G401 (cell line): ENCODE results near the gene LIM2. TPM values are rescaled to one million over a fixed set of nuclear protein-coding genes. Genes with fewer than 3 reads are reported as not detected.
"Not testable (repeated sequence)": the region's sequence is repeated elsewhere in the genome, so short reads cannot be mapped to it uniquely, and the experiment has no call there.

Source experiments
- DNase-seq: peaks from one replicate; pipeline ENCODE4 v3.0.0-alpha.2; 2015; ENCODE audit warnings: low spot score
- in situ Hi-C: cut with HindIII; loops from 2 replicates; pipeline ENCODE4 v1.10.0; 2016; ENCODE audit warnings: low sequenced_read_pairs, mixed read lengths
- total RNA-seq: library from RNA; depleted of rRNA; stranded (reverse); fragments of >200 nt; shearing (Covaris generic); gene quantifications from 2 replicates; pipeline ENCODE4 v1.2.3, GENCODE V29; 2014

The LIM2 gene
- total RNA-seq, 1 experiment from 2014 or later: not detected

GRCh38 chr19:51398096-51398704, 10.4 kb upstream of the LIM2 start:
- in situ Hi-C loops: no loop called here
- DNase-seq: peak; percentile 54

DNA sequence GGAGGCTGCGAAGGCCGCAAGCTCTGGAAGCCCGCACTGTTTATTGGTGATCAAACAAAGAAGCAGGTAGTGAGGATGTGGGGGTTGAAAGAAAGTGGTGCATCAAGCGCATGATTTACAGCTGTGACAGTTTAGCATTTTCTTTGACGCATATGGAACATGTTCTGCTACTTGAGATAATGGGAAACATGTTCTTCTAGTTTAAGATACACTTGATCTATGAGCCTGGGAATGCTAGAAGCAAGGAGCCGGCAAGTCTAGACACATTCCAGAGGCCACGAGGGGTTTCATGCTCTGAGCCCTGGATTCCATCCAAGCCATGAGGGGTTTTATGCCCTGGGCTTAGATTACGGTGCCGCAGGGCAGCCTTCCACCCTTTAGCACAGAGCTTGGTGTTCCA, 9.7 kb upstream of the LIM2 start:
- in situ Hi-C loops, DNase-seq: not testable (repeated sequence)

DNA sequence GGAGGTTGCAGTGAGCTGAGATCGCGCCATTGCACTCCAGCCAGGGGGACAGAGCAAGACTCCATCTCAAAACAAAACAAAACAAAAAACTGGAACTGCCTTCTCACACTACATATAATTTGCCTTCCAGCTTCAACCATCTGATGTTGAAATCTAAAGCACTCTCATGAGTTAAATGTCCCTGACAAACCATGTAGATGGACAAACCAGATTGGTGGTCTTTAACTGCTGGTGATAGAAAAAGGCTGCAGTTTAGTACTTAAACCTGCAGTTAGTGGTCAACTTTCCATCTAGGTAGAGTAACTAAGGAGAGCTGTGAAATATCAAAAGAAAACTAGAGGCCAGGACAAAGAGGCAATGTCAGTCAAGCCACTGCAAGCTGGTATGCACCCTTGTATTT, 8.4 kb upstream of the LIM2 start:
- no peak for DNase-seq

GRCh38 chr19:51394050-51394836, 6.5 kb upstream of the LIM2 start:
- in situ Hi-C loops: no loop called here
- DNase-seq: peak; percentile 99

More for the DNA sequence above, 8.4 kb upstream of the LIM2 start:
- in situ Hi-C loops: no loop called here

DNA sequence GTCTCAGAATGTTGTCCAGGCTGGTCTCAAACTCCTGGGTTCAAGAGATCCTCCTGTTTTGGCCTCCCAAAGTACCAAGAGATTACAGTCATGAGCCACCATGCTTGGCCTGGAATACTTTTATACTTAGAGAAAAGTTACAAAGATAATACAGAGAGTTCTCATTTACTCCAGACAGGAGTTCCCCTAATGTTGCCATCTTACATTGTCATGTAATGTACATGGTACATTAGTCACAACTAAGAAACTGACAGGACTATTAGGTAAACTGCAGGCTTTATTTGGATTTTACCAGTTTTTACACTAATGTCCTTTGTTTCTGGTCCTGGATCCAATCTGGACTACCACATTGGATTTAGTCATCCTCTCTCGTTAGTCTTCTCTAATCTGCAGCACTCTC, 4.9 kb upstream of the LIM2 start:
- in situ Hi-C loops: no loop called here
- DNase-seq: no peak

- no peak for DNase-seq
- in situ Hi-C loops: no loop called here
Measured at GRCh38 chr19:51391073-51391611, 3.4 kb upstream of the LIM2 start.

DNA sequence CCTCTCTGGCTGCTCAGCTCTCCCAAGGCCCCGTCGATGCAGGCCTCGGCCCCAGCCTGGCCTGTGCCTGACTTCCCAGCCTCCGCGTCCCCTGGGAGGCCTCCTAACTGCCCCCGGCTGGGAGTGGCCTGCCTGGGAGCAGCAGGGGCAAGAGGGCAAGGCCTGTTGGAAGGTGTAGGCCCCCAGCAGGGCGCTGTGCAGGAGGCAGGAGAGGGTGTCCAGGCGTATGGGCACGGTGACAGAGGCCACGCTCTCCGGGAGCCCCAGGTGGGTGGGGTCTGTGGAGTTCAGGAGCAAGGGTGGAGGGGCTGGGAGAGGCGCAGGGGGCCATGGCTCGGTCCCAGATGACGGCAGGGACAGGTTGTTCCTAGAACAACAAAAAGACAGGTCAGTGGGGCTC, 1.4 kb upstream of the LIM2 start:
- in situ Hi-C loops: no loop called here
- DNase-seq: no peak

- no peak for DNase-seq
- in situ Hi-C loops: no loop called here
Measured at GRCh38 chr19:51386882-51387520, 773 bp downstream of the LIM2 start.

DNA sequence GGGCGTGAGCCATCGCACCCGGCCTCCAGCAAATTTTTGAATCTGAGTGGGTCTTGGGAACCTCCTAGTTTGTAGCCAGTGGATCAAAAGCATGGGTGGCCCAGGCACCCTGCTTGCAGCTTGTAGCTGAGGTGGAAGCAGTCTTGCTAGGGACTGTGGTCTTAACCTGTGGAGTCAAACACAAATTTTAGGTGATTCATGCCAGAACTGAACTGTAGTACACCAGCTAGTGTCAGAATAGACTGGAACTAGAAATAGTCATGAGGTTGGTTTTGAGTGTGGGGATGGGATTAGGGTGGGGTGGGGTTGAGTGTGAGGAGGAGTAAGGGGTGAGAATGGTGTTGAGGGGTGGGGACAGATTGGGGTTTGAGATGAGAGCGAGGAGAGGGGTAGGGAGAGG, 5.8 kb downstream of the LIM2 start:
- no peak for DNase-seq
- in situ Hi-C loops: no loop called here

GRCh38 chr19:51380379-51380778, 7.4 kb downstream of the LIM2 start:
- in situ Hi-C loops: no loop called here
- DNase-seq: no peak

- in situ Hi-C loops: no loop called here
- DNase-seq: no peak
Measured at GRCh38 chr19:51377422-51377821, 10.4 kb downstream of the LIM2 start.

- DNase-seq: no peak
- in situ Hi-C loops: no loop called here
Measured at GRCh38 chr19:51375504-51376221, 12.1 kb downstream of the LIM2 start.

DNA sequence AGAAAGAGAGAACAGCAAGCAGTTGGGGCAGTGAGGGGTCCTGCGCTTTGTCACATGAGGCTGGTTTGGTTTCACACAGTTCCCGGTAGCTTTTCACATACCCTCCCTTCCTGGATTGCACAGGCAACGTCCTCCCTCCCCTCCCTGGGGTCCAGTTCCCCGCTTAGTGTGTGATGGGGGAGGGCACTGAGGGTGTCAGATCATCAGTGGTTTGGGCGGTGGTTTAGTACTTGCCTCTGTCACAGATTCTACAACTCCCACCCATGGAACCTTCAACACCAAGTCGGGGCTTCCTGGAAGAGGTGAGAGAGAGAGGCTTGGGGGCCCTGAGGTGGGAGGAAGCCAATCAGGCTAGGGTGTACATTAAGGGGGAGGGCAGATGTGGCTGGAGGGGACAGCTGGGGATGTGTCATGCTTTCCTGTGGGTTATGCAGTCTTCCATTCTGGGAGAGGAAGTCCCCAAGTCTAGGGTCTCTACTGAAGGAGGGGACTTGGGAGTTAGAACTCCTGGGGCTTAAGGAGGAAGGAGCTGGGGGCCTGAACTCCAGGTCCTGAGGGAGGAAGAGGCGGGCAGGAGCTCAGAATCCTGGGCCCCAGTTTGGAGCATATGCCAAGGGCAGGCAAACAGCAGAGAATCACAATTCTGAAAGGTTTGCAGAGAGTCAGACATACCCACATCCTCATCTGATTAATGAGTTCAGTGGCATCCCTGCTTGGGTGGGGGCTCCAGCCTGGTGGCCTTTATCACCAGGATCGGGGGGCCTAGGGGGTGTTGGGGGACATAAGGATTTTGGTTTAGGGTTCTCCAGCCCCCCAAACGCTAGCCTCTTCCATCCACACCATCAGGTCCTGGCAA, 14.9 kb downstream of the LIM2 start, which contains the start of gene NKG7:
Gene NKG7 (minus strand): TSS at position 6 of the 856 bp plus-strand sequence. CDS start 119 bp downstream, outside the sequence.
- in situ Hi-C loops: no loop called here
- DNase-seq: no peak

DNA sequence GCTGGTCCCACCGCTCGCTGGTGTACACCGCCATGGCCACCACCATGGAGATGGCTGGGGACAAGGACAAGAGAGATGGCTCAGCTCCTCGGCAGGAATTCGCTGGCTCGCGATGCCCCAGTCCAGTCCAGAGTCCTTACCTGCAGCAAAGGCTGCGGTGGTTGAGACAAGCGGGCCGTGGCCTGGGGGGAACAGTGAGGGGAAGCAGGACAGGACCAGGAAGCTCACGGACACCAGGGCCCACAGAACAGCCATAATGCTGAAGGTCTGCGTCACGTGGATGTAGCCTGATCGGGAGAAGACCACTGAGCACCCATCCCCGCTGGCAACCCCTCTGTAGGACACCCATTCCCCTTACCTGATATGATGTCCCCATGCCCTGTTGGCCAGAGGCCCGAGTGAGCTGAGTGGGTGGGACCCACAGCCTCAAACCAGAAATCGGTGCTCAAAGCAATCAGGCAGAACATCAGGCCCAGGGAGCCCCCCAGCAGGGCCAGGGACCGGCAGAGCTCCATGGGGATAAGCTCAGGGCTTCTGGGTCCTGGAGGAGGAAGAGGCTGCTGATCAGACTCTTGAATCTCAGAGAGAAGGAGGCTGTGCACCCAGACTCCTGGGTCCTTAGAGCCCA, 15.6 kb downstream of the LIM2 start:
- no peak for DNase-seq
- in situ Hi-C loops: no loop called here

DNA sequence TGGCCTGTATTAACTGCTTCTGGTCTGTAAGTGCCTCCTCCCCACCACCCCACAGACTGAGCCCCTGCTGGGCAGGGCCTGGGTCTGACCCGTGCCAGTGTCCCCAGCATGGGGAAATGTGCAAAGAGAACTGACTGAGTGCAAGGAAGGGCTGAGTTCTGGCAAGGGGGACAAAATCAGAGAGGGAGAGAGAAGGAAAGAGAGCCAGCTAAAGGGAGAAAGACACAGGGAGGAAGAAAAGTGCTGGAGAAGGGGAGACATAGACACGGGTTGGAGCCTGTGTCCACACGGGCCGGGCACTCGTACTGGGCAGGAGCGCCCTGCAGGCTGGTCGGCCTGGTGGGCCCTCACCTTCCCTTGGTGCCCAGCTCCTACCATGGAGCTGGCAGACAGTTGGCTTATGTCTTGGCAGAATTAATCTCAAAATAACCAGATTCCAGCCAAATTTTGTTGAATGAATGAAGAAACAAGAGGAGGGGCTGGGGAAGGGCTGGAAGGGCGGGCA, 16.5 kb downstream of the LIM2 start:
- no peak for DNase-seq
- in situ Hi-C loops: no loop called here

DNA sequence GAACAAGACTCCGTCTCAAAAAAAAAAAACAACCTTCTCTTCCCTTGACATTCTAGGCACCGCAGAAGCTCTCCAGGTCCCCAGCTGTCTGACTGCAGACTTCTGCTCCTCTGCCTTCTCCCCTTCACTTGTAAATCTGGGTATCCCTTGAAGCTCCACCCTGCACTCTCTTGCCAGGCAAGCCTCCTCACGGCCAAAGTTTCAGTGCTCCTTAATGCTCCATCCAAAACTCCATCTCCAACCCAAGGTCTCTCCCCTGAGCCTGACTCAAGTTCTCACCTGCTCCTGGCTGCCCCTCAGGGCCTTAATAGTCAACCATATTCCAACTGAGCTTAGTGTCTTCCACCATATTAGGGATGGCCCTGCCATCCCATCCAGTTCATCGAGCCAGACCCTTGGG, 17.5 kb downstream of the LIM2 start:
- no peak for DNase-seq

GRCh38 chr19:51368366-51369282, 19.1 kb downstream of the LIM2 start, which contains the start of gene CLDND2:
Gene CLDND2, minus strand, starts transcription at chr19:51369003. Its CDS starts 426 bp downstream, at chr19:51368577.
- in situ Hi-C loops: no loop called here
- DNase-seq: no peak

More for the DNA sequence above, 17.5 kb downstream of the LIM2 start:
- in situ Hi-C loops: no loop called here
